Measurements from ENCODE around the gene WHAMM. TPM values are rescaled to one million over a fixed set of nuclear protein-coding genes. Genes with fewer than 3 reads are reported as not detected.

The WHAMM gene
- total RNA-seq, 1 donor from 2014 or later, result 9.4 TPM

DNA sequence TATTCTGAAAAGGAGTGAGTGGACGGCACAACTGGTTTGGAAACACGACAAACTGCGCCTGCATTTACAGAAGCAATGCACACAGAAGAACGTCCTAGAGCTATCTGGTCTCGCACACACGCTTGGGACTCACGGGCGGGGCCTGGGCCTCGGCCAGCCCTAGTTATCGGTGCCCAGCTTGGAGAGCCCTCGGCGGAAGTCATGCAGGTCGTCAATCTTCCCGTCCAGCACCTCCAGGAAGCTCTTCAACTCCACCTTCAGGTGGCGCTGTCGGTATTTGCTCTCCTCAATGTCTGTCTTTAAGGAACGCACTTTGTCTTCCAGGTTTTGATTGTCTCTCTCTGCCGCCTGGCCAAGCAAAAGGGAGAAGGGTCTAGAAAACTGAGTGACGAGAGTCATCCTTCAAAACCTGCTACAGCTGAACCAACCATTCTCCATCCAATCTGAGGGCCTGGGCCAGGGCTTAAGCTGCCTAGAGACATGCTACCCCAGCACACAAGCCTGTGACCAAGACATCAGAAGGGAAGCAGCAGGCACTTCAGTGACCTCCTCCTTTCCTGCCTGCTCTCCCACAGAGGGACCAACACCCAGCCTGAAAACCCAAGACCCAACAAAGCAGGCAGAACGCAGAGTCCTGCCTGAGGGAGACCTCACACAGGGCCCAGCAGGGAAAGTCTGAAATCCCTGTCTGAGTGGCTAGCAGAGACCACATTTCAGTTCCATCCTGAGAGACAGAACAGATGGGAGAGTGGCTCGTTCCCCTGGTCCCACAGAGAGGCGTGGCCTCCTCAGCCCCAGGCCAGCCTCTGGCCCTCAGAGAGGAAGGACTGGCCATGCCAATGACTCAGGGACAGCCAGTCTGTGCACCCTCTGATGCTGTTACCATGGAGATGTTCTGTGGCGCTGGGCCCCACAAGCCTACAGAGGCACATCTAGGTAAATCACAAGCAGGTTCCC lies 40.4 kb downstream of the WHAMM start:
- H3K27me3 Mint-ChIP-seq (ENCODE audit: low read depth, unreplicated experiment), result no peaks in the 10 kb centered on the region
- H4K20me1 ChIP-seq (ENCODE audit: insufficient read depth, low read length), result no peaks in the 10 kb centered on the region
- H3K4me2 ChIP-seq (ENCODE audit: low read length), result peak overlapping the region; percentile 7
- peak overlapping the region; percentile 66 for H3K27ac Mint-ChIP-seq (ENCODE audit: unreplicated experiment)
- peak overlapping the region; percentile 64 for H2AFZ ChIP-seq (ENCODE audit: low read depth, low read length)
- peak overlapping the region; percentile 14 for H3K4me3 Mint-ChIP-seq (ENCODE audit: unreplicated experiment)
- peaks cover 22% of the 10 kb centered on the region for H3K4me1 Mint-ChIP-seq (ENCODE audit: low read depth, unreplicated experiment)
- H3K79me2 ChIP-seq (ENCODE audit: insufficient read depth, low read length), result no peaks in the 10 kb centered on the region
- peak; percentile 74 for DNase-seq (ENCODE audit: low read depth)
- no peak for FAIRE-seq
- peak overlapping the region; percentile 29 for H3K9ac ChIP-seq (ENCODE audit: low read length)
- H3K36me3 ChIP-seq (ENCODE audit: insufficient read depth, low read length), result no peaks in the 10 kb centered on the region
- no peaks in the 10 kb centered on the region for H3K9me3 ChIP-seq (ENCODE audit: insufficient read depth, low read depth, low read length)
- TF ChIP-seq, protein P1, sequence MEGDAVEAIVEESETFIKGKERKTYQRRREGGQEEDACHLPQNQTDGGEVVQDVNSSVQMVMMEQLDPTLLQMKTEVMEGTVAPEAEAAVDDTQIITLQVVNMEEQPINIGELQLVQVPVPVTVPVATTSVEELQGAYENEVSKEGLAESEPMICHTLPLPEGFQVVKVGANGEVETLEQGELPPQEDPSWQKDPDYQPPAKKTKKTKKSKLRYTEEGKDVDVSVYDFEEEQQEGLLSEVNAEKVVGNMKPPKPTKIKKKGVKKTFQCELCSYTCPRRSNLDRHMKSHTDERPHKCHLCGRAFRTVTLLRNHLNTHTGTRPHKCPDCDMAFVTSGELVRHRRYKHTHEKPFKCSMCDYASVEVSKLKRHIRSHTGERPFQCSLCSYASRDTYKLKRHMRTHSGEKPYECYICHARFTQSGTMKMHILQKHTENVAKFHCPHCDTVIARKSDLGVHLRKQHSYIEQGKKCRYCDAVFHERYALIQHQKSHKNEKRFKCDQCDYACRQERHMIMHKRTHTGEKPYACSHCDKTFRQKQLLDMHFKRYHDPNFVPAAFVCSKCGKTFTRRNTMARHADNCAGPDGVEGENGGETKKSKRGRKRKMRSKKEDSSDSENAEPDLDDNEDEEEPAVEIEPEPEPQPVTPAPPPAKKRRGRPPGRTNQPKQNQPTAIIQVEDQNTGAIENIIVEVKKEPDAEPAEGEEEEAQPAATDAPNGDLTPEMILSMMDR (IDR thresholded peaks at IDR 0.05; ENCODE audit: insufficient read depth, low read depth, low read length), result peak; percentile 65
- TF ChIP-seq EZH2 (IDR thresholded peaks at IDR 0.05; ENCODE audit: insufficient read depth, low read length), result no peak
- H3K27ac ChIP-seq (ENCODE audit: low read depth, low read length), result no peak overlapping the region
- no peaks in the 10 kb centered on the region for H3K9me3 Mint-ChIP-seq (ENCODE audit: unreplicated experiment)
- peaks cover 36% of the 10 kb centered on the region for H3K4me1 ChIP-seq (ENCODE audit: insufficient read depth, low read length)
- no peaks in the 10 kb centered on the region for H3K36me3 Mint-ChIP-seq (ENCODE audit: low read depth, unreplicated experiment)
- no peak overlapping the region for H3K4me3 ChIP-seq (ENCODE audit: insufficient read depth, low read depth, low read length)
- no peaks in the 10 kb centered on the region for H3K27me3 ChIP-seq (ENCODE audit: insufficient read depth, low read length)

GRCh38 chr15:82850731-82851130 lies 41.3 kb downstream of the WHAMM start:
- peak overlapping the region; percentile 66 for H3K27ac Mint-ChIP-seq (ENCODE audit: unreplicated experiment)
- no peaks in the 10 kb centered on the region for H4K20me1 ChIP-seq (ENCODE audit: insufficient read depth, low read length)
- DNase-seq (ENCODE audit: low read depth), result no peak
- H3K27me3 Mint-ChIP-seq (ENCODE audit: low read depth, unreplicated experiment), result no peaks in the 10 kb centered on the region
- H3K79me2 ChIP-seq (ENCODE audit: insufficient read depth, low read length), result no peaks in the 10 kb centered on the region
- peak overlapping the region; percentile 50 for H3K4me3 Mint-ChIP-seq (ENCODE audit: unreplicated experiment)
- no peaks in the 10 kb centered on the region for H3K36me3 Mint-ChIP-seq (ENCODE audit: low read depth, unreplicated experiment)
- no peaks in the 10 kb centered on the region for H3K36me3 ChIP-seq (ENCODE audit: insufficient read depth, low read length)
- no peak overlapping the region for H3K27ac ChIP-seq (ENCODE audit: low read depth, low read length)
- FAIRE-seq, result no peak
- TF ChIP-seq, protein P1 (IDR thresholded peaks at IDR 0.05; ENCODE audit: insufficient read depth, low read depth, low read length), result no peak
- TF ChIP-seq EZH2 (IDR thresholded peaks at IDR 0.05; ENCODE audit: insufficient read depth, low read length), result no peak
- H3K27me3 ChIP-seq (ENCODE audit: insufficient read depth, low read length), result no peaks in the 10 kb centered on the region
- H3K4me2 ChIP-seq (ENCODE audit: low read length), result no peak overlapping the region
- H3K9me3 Mint-ChIP-seq (ENCODE audit: unreplicated experiment), result no peaks in the 10 kb centered on the region
- H3K4me1 Mint-ChIP-seq (ENCODE audit: low read depth, unreplicated experiment), result peaks cover 20% of the 10 kb centered on the region
- no peaks in the 10 kb centered on the region for H3K9me3 ChIP-seq (ENCODE audit: insufficient read depth, low read depth, low read length)
- H3K4me3 ChIP-seq (ENCODE audit: insufficient read depth, low read depth, low read length), result no peak overlapping the region
- H3K9ac ChIP-seq (ENCODE audit: low read length), result no peak overlapping the region
- H2AFZ ChIP-seq (ENCODE audit: low read depth, low read length), result no peak overlapping the region
- H3K4me1 ChIP-seq (ENCODE audit: insufficient read depth, low read length), result peaks cover 36% of the 10 kb centered on the region

Data from astrocyte (in vitro differentiated cells and primary cell).